ENCODE results near the gene SLC25A12.
"Not testable (repeated sequence)": the region's sequence is repeated elsewhere in the genome, so short reads cannot be mapped to it uniquely, and the experiment has no call there.

The SLC25A12 gene

GRCh38 chr2:171788316-171788993 is 105.6 kb downstream of the SLC25A12 start:
- DNase-seq, result no peak

- no peak for DNase-seq
Observed at GRCh38 chr2:171787333-171788072, 106.5 kb downstream of the SLC25A12 start.

GRCh38 chr2:171785450-171785849 is 108.6 kb downstream of the SLC25A12 start:
- DNase-seq, result no peak

GRCh38 chr2:171778515-171778914 is 115.5 kb downstream of the SLC25A12 start:
- DNase-seq, result no peak

GRCh38 chr2:171774581-171774980 is 119.5 kb downstream of the SLC25A12 start:
- DNase-seq, result not testable (repeated sequence)

- DNase-seq, result no peak
Observed at GRCh38 chr2:171772373-171772772, 121.7 kb downstream of the SLC25A12 start.

- no peak for DNase-seq
Observed at GRCh38 chr2:171771463-171771862, 122.6 kb downstream of the SLC25A12 start.

GRCh38 chr2:171763602-171764001 is 130.4 kb downstream of the SLC25A12 start:
- no peak for DNase-seq

GRCh38 chr2:171762879-171763573 is 131.0 kb downstream of the SLC25A12 start:
- no peak for DNase-seq

GRCh38 chr2:171761176-171761575 is 132.9 kb downstream of the SLC25A12 start:
- not testable (repeated sequence) for DNase-seq

- not testable (repeated sequence) for DNase-seq
Observed at GRCh38 chr2:171758762-171759161, 135.3 kb downstream of the SLC25A12 start.

GRCh38 chr2:171754254-171754939 is 139.6 kb downstream of the SLC25A12 start:
- DNase-seq, result no peak

- no peak for DNase-seq
Observed at GRCh38 chr2:171747371-171747770, 146.7 kb downstream of the SLC25A12 start.

- no peak for DNase-seq
Observed at GRCh38 chr2:171745806-171746205, 148.2 kb downstream of the SLC25A12 start.

- DNase-seq, result no peak
Observed at GRCh38 chr2:171745141-171745540, 148.9 kb downstream of the SLC25A12 start.

GRCh38 chr2:171742760-171743159 is 151.3 kb downstream of the SLC25A12 start:
- no peak for DNase-seq

GRCh38 chr2:171741189-171741588 is 152.9 kb downstream of the SLC25A12 start:
- DNase-seq, result no peak

GRCh38 chr2:171735991-171736710 is 157.9 kb downstream of the SLC25A12 start:
- DNase-seq, result no peak
